K562 (cell line): ENCODE data around the gene TUBGCP5. TPM values are rescaled to one million over a fixed set of nuclear protein-coding genes. Genes with fewer than 3 reads are reported as not detected.
A peak's percentile ranks its signal among the peaks of the same experiment; 100 is the strongest.

Experiments used
- ARID1B ChIP-seq: fragments of 450-650 bp; IDR thresholded peaks from 2 replicates; pipeline ENCODE4 v1.6.1; 2016; ENCODE audit warnings: antibody characterized with exemption, mild to moderate bottlenecking, inconsistent platforms
- CBFA2T2 ChIP-seq: fragments of 450-650 bp; conservative IDR thresholded peaks from 2 replicates; pipeline ENCODE4 v1.6.1; 2017; ENCODE audit warnings: mild to moderate bottlenecking
- CBFA2T3 ChIP-seq: fragments of 450-650 bp; IDR thresholded peaks from 2 replicates; pipeline ENCODE4 v1.6.1; 2017
- CHD1 ChIP-seq: fragments of 200-600 bp; sonication (generic); IDR thresholded peaks from one replicate; pipeline ENCODE4 v1.6.1; 2012; ENCODE audit warnings: mild to moderate bottlenecking, moderate library complexity, low read length, inconsistent platforms
- EGR1 ChIP-seq: fragments of 450-650 bp; conservative IDR thresholded peaks from 2 replicates; pipeline ENCODE4 v1.6.1; 2017; ENCODE audit warnings: mild to moderate bottlenecking
- EP300 ChIP-seq: IDR thresholded peaks from 2 replicates; pipeline ENCODE4 v1.6.1; 2012; ENCODE audit warnings: low read length, improper control_type of control experiment
- ILK ChIP-seq: fragments of 450-650 bp; IDR thresholded peaks from 2 replicates; pipeline ENCODE4 v1.6.1; 2016; ENCODE audit warnings: missing genetic modification characterization, low read depth, mild to moderate bottlenecking, missing compliant biosample characterization, moderate library complexity, borderline replicate concordance
- MCM3 ChIP-seq: fragments of 450-650 bp; IDR thresholded peaks from 2 replicates; pipeline ENCODE4 v1.6.1; 2016
- NEUROD1 ChIP-seq: fragments of 150-350 bp; IDR thresholded peaks from 2 replicates; pipeline ENCODE4 v1.6.1; 2014; ENCODE audit warnings: borderline replicate concordance, low read length, low read depth; ENCODE audit not compliant: partially characterized antibody
- PCBP1 ChIP-seq: fragments of 200-400 bp; formaldehyde crosslinking; IDR thresholded peaks from 2 replicates; pipeline ENCODE4 v1.6.1; 2018; ENCODE audit warnings: mild to moderate bottlenecking, low read depth, low read length; ENCODE audit not compliant: poor library complexity, severe bottlenecking
- POLR2A ChIP-seq: fragments of 450-650 bp; conservative IDR thresholded peaks from 2 replicates; pipeline ENCODE4 v1.6.1; 2016
- RCOR1 ChIP-seq, 2 experiments: IDR thresholded peaks; 2 replicates each; pipeline ENCODE4 v1.6.1; 2012; ENCODE audit warnings: low read depth in 2 of 2, low read length in 2 of 2, borderline replicate concordance in 1 of 2, improper control_type of control experiment in 1 of 2
- SAP30 ChIP-seq: fragments of 200-600 bp; sonication (generic); IDR thresholded peaks from 2 replicates; pipeline ENCODE4 v1.6.1; 2012; ENCODE audit warnings: borderline replicate concordance, low read depth, mild to moderate bottlenecking, moderate library complexity, low read length, control low read depth, inconsistent platforms; ENCODE audit not compliant: insufficient read depth, poor library complexity, severe bottlenecking
- SP1 ChIP-seq: sonication (generic); formaldehyde crosslinking; IDR thresholded peaks from 2 replicates; pipeline ENCODE4 v1.8.1; 2022; ENCODE audit warnings: mild to moderate bottlenecking, missing genetic modification reagents
- TAL1 ChIP-seq: fragments of 450-650 bp; IDR thresholded peaks from 2 replicates; pipeline ENCODE4 v1.6.1; 2016; ENCODE audit warnings: mild to moderate bottlenecking
- TCF7 ChIP-seq: sonication (generic); IDR thresholded peaks from 2 replicates; pipeline ENCODE4 v1.6.1; 2016; ENCODE audit warnings: antibody characterized with exemption, borderline replicate concordance
- TEAD4 ChIP-seq, 2 experiments: sonication (generic) in 1 of 2; formaldehyde crosslinking in 1 of 2; IDR thresholded peaks; 2 replicates each; pipeline versions ENCODE4 v1.6.1 to v1.8.0; 2012 to 2022; ENCODE audit warnings: borderline replicate concordance in 1 of 2, inconsistent platforms in 1 of 2, low read length in 1 of 2, mild to moderate bottlenecking in 1 of 2, missing genetic modification reagents in 1 of 2
- XRCC3 ChIP-seq: fragments of 450-650 bp; IDR thresholded peaks from 2 replicates; pipeline ENCODE4 v1.6.1; 2017; ENCODE audit warnings: mild to moderate bottlenecking, moderate library complexity
- YBX1 ChIP-seq: fragments of 450-650 bp; IDR thresholded peaks from 2 replicates; pipeline ENCODE4 v1.7.1; 2016; ENCODE audit warnings: mild to moderate bottlenecking
- polyA plus RNA-seq, 8 experiments: library from polyadenylated mRNA; depleted of rRNA in 4 of 8; stranded (reverse) in 5 of 8; unstranded in 3 of 8; fragments of >200 nt; fragmentation: Nextera tagmentation in 2 of 8; fragmentation: Illumina TruSeq in 1 of 8; extraction: Ambion mirVana in 2 of 8; extraction: Trizol in 1 of 8; gene quantifications; 2 replicates each; pipeline versions ENCODE4 v1.2.1 to v1.2.3, GENCODE V29; 2011 to 2014; ENCODE audit warnings: inconsistent platforms in 1 of 8, missing spikeins in 1 of 8
- total RNA-seq, 7 experiments: library from RNA; depleted of rRNA in 6 of 7; stranded (reverse); fragments of >200 nt in 6 of 7; fragmentation: Illumina TruSeq in 2 of 7; extraction: Trizol in 2 of 7; gene quantifications; 2 replicates each; pipeline versions ENCODE4 v1.2.1 to v1.2.3, GENCODE V29; 2011 to 2021; ENCODE audit warnings: low replicate concordance in 1 of 7
- TF ChIP-seq, protein P1 (sequence below): fragments of 200-800 bp; sonication (Bioruptor generic); IDR thresholded peaks from 2 replicates; pipeline ENCODE4 v1.6.1; 2017; ENCODE audit warnings: missing genetic modification characterization, missing compliant biosample characterization
- TF ChIP-seq, protein P2 (sequence below): sonication (generic); formaldehyde crosslinking; IDR thresholded peaks from 2 replicates; pipeline ENCODE4 v1.8.0; 2022; ENCODE audit warnings: mild to moderate bottlenecking, missing genetic modification reagents
- TF ChIP-seq, protein P3 (sequence below): sonication (generic); formaldehyde crosslinking; IDR thresholded peaks from 2 replicates; pipeline ENCODE4 v1.8.0; 2023; ENCODE audit warnings: mild to moderate bottlenecking, missing genetic modification reagents
- TF ChIP-seq, protein P4 (sequence below): sonication (generic); formaldehyde crosslinking; IDR thresholded peaks from 2 replicates; pipeline ENCODE4 v1.8.1; 2023; ENCODE audit warnings: mild to moderate bottlenecking, missing genetic modification reagents

TUBGCP5 gene
- total and polyA plus RNA-seq, 9 of the 15 experiments (the other 6 are each of a cell fraction or from before 2014, with no cell fraction given), result 5.8 to 33.9 (median 23.2) TPM

DNA sequence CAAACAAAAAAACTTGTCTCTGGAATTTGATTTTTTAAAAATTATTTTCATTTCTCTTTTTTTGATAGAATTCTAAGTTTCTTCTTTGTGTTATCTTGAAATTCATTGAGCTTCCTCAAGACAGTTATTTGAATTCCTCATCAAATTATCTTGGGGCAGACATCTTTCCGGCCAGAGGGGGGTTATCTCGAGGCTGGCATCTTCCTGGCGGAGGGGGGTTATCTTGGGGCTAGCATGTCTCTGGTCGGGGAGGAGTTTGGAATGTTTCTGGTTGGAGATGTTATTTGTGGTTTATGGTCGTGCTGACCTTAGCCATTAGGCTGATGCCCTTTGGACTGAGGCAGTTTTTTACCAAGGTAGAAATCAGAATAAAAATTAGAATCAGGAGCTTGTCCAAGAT is 15.9 kb upstream of the TUBGCP5 start (continued):
- TF ChIP-seq, protein P1, sequence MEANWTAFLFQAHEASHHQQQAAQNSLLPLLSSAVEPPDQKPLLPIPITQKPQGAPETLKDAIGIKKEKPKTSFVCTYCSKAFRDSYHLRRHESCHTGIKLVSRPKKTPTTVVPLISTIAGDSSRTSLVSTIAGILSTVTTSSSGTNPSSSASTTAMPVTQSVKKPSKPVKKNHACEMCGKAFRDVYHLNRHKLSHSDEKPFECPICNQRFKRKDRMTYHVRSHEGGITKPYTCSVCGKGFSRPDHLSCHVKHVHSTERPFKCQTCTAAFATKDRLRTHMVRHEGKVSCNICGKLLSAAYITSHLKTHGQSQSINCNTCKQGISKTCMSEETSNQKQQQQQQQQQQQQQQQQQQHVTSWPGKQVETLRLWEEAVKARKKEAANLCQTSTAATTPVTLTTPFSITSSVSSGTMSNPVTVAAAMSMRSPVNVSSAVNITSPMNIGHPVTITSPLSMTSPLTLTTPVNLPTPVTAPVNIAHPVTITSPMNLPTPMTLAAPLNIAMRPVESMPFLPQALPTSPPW (CRISPR knock-in tag), result peak; percentile 84
- TF ChIP-seq, protein P2, sequence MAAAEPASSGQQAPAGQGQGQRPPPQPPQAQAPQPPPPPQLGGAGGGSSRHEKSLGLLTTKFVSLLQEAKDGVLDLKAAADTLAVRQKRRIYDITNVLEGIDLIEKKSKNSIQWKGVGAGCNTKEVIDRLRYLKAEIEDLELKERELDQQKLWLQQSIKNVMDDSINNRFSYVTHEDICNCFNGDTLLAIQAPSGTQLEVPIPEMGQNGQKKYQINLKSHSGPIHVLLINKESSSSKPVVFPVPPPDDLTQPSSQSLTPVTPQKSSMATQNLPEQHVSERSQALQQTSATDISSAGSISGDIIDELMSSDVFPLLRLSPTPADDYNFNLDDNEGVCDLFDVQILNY (CRISPR knock-in tag), result no peak
- TF ChIP-seq CHD1, result no peak
- no peak for TF ChIP-seq SAP30
- TF ChIP-seq YBX1, result no peak
- 0 out of 2 replicates have a peak, but pooled peaks have one; percentile 30 for TF ChIP-seq EP300
- TF ChIP-seq TCF7, result no peak
- TF ChIP-seq NEUROD1, result no peak
- no peak for TF ChIP-seq EGR1
- TF ChIP-seq CBFA2T3, result peak; percentile 68
- TF ChIP-seq SP1, result no peak
- TF ChIP-seq XRCC3, result no peak
- TF ChIP-seq PCBP1, result no peak
- TF ChIP-seq TAL1, result peak; percentile 45; the same call in 1 of the 2 replicates
- no peak for TF ChIP-seq ILK (tag)
- TF ChIP-seq, protein P3, sequence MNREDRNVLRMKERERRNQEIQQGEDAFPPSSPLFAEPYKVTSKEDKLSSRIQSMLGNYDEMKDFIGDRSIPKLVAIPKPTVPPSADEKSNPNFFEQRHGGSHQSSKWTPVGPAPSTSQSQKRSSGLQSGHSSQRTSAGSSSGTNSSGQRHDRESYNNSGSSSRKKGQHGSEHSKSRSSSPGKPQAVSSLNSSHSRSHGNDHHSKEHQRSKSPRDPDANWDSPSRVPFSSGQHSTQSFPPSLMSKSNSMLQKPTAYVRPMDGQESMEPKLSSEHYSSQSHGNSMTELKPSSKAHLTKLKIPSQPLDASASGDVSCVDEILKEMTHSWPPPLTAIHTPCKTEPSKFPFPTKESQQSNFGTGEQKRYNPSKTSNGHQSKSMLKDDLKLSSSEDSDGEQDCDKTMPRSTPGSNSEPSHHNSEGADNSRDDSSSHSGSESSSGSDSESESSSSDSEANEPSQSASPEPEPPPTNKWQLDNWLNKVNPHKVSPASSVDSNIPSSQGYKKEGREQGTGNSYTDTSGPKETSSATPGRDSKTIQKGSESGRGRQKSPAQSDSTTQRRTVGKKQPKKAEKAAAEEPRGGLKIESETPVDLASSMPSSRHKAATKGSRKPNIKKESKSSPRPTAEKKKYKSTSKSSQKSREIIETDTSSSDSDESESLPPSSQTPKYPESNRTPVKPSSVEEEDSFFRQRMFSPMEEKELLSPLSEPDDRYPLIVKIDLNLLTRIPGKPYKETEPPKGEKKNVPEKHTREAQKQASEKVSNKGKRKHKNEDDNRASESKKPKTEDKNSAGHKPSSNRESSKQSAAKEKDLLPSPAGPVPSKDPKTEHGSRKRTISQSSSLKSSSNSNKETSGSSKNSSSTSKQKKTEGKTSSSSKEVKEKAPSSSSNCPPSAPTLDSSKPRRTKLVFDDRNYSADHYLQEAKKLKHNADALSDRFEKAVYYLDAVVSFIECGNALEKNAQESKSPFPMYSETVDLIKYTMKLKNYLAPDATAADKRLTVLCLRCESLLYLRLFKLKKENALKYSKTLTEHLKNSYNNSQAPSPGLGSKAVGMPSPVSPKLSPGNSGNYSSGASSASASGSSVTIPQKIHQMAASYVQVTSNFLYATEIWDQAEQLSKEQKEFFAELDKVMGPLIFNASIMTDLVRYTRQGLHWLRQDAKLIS (CRISPR knock-in tag), result no peak
- TF ChIP-seq TEAD4 (IDR thresholded peaks at IDR 0.05; ENCODE audit: low read length), result peak; percentile 40; the same call in 1 of the 2 replicates
- no peak for TF ChIP-seq TEAD4 (CRISPR knock-in tag; IDR thresholded peaks at IDR 0.05; ENCODE audit: borderline replicate concordance)
- peak; percentile 39 for TF ChIP-seq CBFA2T2
- no peak for TF ChIP-seq MCM3
- TF ChIP-seq POLR2A, result no peak
- TF ChIP-seq RCOR1 (IDR thresholded peaks at IDR 0.05; ENCODE audit: borderline replicate concordance in 1 of 2, low read depth in 2 of 2, low read length in 2 of 2), result 0 out of 4 replicates have a peak, but pooled peaks of 1 of the 2 experiments have one; percentile 38
- TF ChIP-seq, protein P4, sequence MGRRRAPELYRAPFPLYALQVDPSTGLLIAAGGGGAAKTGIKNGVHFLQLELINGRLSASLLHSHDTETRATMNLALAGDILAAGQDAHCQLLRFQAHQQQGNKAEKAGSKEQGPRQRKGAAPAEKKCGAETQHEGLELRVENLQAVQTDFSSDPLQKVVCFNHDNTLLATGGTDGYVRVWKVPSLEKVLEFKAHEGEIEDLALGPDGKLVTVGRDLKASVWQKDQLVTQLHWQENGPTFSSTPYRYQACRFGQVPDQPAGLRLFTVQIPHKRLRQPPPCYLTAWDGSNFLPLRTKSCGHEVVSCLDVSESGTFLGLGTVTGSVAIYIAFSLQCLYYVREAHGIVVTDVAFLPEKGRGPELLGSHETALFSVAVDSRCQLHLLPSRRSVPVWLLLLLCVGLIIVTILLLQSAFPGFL (CRISPR knock-in tag), result no peak
- peak; percentile 64 for TF ChIP-seq ARID1B
